Activated effector memory CD4-positive, alpha-beta T cell treated with anti-CD3 and anti-CD28 coated beads, Interleukin-2, amount 50 U/mL, for 16 hours (primary cell): ENCODE data around the gene SMARCA4.

ENCODE experiments used
- DNase-seq: peaks from one replicate; pipeline ENCODE4 v3.0.0-alpha.2; 2020

SMARCA4 gene

DNA sequence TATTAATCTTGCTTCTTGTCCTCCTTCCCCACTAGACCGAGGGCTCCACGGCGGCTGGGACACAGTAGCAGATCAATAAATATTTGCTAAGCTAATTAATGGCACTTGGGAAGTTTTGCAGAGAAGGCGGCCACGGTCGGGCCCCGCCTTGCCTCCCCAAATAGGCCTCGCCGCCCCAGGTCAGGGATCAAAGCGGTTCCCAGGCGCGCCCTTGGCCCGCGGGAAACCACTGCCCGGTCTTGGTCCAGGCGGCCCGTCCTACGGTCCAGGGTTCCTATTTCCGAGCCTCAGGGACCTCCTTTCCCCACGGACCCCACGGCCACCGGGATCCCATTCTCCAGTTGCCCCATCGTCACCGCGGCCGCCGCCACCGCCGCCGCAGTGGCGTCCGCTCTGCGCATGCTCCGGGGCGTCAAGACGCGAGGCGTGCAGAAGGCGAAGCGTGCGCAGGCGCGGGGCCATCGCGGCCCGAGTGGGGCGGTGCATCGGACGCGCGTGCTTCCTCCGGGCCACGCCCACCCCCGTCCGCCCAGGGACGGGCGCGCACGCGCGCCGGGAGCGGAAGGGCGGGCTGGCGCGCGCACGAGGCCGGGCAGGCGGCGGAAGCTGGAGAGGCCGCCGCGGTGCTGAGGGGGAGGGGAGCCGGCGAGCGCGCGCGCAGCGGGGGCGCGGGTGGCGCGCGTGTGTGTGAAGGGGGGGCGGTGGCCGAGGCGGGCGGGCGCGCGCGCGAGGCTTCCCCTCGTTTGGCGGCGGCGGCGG lies at the start of gene SMARCA4:
TSS of gene SMARCA4 (plus strand) at position 717 of the 759 bp plus-strand sequence. CDS start 23,122 bp downstream, outside the sequence.
- peak; percentile 99 for DNase-seq

DNA sequence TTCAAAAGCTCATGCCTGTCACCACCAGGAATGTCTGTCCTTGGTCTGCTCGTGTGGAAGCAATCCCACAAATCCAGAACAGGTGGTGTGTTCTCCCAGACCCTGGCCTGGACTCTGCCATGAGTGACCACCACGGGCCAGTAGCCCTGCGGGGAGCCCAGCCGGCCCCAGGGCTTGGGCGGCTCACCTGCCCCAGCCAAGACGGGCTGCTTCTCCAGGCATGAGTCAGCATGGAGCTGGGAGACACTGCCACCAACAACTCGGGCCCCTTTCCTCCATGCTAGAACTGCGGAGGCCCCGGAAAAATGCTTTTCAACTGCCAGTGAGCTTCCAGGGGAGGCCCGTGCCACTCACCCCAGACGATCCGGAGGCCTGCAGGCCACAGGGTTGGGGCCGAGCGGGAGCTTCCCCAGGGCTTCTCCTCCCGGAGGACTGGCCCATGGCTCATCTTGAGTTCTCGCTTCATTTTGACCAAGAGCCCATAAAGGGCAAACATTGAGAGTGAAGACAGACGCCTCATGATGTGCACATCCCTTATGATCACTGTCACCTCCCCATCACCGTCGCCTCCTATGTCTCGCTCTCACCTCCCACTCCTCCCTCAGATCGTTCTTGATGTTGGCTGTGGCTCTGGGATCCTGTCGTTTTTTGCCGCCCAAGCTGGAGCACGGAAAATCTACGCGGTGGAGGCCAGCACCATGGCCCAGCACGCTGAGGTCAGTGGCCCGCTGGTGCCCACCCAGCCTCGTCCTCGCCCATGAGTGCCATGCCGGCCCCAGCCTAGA lies 49.1 kb upstream of the SMARCA4 start:
- DNase-seq = no peak

DNA sequence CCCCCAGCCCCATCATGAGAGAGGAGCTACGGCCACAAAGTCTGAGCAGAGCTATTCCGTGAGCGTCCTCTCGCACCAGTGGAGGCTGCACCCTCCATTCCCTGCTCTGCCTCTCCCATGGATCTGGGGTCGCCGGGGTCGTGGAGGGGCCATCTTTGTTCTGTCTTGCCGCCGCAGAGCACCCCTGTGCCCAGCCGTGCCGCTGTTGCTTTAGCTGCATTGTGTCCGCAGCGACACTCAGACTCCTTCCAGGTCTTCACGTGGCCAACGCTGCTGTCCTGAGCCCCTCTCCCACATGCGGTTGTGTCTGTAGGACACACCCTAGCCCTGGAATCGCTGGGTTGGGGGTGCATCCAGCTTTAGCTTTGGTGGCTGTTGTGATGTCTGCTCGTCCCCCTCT lies 48.2 kb upstream of the SMARCA4 start:
- DNase-seq = no peak

DNA sequence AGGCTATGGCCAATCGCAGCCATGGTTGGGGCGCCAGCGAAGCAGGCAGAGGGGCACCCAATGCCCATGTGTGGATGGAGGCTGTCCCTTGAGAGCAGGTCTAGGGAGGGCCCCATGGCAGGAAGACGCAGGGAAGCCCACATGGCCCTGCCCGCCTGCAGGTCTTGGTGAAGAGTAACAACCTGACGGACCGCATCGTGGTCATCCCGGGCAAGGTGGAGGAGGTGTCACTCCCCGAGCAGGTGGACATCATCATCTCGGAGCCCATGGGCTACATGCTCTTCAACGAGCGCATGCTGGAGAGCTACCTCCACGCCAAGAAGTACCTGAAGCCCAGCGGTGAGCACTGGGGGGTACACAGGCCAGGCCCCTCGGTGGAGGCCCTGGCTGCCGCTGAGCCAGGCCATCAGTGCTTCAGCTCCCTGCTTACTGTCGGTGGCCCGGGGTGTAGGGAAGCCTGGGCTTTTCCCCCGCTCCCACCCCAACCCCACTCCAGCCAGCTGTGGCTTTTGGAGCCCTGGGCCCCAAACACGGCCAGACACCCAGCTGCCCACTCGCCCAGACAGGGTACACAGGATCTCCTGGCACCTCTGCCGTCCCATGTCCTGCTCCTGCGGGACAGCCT lies 47.0 kb upstream of the SMARCA4 start:
- no peak for DNase-seq

DNA sequence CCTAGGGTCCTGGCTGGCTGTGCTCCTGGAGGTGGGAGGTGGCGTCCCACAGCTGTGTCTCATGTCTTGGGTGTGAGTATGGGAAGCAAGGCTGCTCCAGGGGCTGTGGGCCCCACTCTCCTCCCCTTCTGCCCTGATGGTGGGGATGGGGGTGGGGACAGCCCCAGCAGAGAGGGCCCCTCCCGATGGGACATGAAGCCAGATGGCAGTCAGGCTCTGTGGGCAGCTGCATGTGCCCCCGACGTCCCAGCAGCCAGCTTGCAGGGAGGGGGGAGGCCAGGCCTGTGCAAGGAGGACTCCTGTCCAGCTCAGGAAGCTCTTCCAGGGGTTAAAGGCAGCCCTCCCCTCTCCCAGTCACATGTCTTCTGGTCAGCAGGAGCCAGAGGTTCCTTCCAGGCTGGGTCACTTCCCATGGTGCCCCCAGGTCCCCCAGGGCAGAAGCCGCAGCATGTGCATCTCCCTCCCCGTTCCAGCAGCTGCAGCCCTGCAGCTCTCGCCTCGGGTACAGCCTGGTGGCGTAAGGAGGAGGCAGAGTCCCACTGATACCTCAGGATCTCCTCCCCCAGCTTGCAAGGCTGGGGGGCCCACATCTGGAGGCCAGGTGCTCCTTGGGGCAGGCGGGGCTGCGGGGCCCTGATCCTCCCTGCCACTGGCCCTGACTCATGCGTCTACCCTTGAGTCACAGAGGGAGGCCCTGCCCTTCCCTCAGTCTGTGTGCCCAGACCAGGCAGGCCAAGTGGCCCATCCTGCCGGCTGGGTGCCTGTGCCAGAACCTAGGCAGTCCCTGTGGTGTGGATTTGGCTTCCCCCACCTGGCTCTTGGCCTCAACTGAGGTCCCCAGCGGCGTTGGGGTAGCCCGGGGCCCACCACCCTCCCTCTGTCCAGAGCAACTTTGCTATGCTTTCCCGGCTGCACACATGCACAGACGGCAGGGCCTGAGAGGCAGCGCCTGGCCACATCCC lies 45.4 kb upstream of the SMARCA4 start:
- no peak for DNase-seq

DNA sequence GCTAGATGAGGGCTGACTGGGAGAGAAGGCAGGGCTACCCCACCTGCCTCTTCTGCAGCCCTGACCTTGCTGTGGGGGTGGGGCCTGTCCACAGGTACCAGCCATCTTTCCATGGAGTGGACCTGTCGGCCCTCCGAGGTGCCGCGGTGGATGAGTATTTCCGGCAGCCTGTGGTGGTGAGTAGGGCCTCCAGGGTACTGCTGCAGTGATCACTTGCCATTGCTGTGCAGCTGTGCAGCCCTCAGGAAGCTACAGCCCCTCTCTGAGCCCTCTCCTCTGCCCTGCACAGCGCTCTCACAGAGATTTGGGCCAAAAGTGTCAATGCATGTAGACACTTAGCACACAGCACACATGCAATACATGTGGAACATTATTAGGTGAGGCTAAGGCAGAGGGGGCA lies 44.2 kb upstream of the SMARCA4 start:
- DNase-seq = no peak

DNA sequence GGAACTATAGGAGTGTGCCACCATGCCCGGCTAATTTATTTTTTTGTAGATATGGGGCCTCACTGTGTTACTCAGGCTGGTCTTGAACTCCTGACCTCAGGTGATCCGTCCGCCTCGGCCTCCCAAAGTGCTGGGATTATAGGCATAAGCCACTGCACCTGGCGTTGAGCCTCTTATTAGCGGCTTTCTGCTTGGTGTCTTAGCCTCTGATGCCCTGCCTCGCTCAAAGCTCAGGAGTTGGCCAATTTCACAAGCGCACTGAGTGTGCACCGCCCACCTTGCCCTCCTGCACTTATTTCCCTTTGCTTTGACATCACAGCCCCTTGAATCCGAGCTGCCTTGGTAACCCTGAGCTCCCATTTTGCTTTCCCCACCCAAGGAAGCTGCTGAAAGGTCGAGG lies 42.5 kb upstream of the SMARCA4 start:
- no peak for DNase-seq

DNA sequence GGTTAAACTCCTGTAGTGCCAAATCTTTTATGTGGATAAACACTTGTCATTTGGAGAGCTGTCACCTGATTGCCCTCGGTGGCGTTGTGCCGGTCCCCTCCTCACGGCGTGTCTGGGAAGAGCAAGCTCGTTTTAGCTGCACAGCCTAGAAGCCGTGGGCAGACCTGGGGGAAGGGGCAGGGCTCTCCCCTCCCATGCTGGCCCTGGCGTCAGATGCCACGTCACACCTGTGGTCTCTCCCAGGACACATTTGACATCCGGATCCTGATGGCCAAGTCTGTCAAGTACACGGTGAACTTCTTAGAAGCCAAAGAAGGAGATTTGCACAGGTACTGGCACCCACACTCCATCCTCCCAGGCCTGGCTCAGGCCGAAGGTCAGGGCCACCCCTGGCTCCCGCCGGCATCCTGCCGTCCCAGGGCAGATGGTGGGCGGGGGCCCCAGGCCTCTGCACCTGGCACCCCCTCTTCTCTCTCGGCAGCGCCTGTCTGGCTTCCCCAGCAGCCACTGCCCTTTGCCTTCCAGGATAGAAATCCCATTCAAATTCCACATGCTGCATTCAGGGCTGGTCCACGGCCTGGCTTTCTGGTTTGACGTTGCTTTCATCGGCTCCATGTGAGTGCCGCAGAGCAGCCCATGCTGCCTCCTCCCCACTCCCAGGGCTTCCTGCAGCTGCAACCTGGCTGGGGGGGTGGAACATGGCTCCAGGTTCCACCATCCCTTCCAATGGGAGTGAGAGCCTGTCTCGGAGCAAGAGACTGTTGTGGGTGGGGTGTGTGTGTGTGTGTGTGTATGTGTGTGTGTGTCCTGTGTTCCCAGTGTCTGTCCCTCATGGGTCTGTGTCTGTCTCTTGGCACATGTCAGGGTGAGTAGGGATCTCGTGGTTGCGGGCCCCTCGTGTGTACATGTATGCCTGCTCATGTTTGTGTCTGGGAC lies 41.2 kb upstream of the SMARCA4 start:
- DNase-seq = peak; percentile 53

DNA sequence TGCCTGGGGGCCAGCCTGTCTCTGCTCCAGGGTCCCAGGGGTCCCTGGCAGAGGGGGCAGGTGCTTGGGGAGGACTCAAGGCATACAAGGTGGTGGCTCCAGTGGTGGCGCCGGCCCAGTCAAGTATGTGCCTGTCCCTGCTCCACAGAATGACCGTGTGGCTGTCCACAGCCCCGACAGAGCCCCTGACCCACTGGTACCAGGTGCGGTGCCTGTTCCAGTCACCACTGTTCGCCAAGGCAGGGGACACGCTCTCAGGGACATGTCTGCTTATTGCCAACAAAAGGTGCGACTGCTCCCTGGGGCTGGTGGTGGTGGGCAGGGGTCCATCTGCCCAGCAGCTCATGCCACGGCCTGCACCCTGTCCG lies 40.6 kb upstream of the SMARCA4 start:
- DNase-seq = peak; percentile 60

DNA sequence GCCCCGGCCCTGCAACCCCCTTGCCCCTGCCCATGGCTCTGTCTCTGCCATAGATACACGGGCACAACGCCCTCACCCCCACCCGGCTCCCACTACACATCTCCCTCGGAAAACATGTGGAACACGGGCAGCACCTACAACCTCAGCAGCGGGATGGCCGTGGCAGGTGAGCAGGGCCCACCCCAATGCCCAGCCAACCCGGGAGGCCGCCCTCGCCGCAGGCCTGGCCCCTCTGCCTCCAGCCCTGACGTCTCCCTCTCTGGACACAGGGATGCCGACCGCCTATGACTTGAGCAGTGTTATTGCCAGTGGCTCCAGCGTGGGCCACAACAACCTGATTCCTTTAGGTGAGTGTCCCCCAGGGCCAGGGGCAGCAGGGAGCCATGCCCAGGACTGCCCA lies 40.0 kb upstream of the SMARCA4 start:
- peak; percentile 45 for DNase-seq

DNA sequence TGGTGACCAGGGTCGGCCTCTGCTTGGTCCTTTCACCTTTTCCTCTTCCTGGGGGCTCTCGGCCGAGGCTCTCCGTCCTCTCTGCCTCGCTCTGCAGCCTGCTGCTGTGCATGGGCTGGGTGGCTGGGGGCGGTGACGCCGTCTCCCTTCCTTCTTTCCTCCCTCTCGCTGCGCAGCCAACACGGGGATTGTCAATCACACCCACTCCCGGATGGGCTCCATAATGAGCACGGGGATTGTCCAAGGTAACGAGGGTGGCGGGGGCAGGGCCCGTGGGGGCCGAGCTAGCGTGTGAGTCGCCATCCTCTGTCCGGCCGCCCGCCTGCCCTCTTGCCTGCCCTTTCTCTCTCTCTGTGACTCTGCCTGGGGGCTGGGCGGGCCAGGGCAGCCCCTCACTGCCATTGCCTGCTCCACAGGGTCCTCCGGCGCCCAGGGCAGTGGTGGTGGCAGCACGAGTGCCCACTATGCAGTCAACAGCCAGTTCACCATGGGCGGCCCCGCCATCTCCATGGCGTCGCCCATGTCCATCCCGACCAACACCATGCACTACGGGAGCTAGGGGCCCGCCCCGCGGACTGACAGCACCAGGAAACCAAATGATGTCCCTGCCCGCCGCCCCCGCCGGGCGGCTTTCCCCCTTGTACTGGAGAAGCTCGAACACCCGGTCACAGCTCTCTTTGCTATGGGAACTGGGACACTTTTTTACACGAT lies 39.5 kb upstream of the SMARCA4 start:
- peak; percentile 59 for DNase-seq

DNA sequence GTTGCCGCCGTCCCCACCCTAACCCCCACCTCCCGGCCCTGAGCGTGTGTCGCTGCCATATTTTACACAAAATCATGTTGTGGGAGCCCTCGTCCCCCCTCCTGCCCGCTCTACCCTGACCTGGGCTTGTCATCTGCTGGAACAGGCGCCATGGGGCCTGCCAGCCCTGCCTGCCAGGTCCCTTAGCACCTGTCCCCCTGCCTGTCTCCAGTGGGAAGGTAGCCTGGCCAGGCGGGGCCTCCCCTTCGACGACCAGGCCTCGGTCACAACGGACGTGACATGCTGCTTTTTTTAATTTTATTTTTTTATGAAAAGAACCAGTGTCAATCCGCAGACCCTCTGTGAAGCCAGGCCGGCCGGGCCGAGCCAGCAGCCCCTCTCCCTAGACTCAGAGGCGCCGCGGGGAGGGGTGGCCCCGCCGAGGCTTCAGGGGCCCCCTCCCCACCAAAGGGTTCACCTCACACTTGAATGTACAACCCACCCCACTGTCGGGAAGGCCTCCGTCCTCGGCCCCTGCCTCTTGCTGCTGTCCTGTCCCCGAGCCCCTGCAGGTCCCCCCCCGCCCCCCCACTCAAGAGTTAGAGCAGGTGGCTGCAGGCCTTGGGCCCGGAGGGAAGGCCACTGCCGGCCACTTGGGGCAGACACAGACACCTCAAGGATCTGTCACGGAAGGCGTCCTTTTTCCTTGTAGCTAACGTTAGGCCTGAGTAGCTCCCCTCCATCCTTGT lies 38.8 kb upstream of the SMARCA4 start:
- no peak for DNase-seq

DNA sequence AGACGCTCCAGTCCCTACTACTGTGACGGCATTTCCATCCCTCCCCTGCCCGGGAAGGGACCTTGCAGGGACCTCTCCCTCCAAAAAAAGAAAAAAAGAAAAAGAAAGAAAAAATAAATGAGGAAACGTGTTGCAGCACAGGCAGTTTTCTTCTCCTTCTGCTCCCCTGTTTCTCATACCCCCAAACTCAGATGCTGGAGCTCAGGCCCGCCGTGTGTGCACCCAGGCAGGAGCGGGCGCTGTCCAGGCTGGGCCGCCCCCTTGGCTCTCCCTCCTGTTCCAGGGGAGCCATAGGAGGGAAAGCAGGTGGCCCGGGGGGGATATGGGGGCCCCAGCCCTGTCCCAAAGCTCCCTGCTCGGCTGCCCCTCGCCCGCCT lies 38.2 kb upstream of the SMARCA4 start:
- no peak for DNase-seq

DNA sequence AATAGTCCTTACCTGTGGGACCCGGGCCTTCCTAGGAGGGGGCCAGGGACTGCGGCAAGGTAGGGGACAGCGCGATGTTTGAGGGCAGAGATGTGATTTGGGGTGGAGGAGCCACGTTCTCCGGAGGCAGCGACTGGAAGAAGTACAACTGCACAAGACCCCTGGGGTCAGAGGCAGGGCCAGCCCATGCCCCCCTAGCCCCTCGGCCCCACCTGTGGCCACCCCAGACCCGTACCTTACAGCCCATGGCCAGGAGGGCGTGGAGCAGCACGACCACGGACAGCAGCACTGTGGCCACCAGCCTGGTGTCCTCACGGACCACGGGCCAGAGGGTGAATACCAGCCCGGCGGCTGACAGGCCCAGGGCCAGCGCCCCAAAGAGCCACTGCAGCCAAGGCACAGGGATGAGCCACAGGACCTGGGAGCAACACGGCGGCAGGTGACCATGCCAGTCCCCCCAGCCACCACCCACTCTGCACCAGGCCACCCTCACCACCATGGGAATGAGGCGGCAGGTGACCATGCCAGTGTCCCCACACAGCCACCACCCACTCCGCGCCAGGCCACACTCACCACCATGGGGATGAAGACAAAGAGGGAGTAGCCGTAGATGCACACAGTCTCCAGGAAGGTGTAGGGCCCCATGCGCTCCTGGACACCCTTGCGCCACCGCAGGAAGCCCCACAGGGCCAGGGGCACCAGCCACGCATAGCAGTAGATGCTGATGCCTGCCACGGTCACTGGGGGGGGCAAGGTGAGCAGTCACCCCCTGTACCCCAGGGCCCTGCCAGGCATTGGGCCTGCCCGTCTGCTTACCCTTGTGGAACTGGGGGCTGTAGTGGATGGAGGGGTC lies 37.3 kb upstream of the SMARCA4 start:
- DNase-seq = no peak

DNA sequence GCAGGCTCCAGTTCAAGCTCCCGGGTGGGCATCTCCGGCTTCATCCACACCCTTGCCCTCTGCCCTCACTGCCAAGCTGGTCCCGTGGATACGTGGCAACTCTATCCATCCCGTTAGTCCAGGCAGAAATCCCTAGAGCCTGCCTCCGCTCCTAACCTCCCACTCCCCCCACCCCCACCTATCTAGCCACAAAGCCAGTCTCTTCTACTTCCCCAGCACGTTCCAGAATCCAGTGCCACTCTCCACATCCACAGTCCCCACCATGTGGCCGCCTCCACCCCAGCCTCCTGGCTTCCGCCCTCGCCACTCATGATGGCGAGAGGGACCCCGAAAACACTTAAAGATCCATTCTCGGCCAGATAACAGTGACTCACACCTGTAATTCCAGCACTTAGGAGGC lies 36.2 kb upstream of the SMARCA4 start:
- no peak for DNase-seq

DNA sequence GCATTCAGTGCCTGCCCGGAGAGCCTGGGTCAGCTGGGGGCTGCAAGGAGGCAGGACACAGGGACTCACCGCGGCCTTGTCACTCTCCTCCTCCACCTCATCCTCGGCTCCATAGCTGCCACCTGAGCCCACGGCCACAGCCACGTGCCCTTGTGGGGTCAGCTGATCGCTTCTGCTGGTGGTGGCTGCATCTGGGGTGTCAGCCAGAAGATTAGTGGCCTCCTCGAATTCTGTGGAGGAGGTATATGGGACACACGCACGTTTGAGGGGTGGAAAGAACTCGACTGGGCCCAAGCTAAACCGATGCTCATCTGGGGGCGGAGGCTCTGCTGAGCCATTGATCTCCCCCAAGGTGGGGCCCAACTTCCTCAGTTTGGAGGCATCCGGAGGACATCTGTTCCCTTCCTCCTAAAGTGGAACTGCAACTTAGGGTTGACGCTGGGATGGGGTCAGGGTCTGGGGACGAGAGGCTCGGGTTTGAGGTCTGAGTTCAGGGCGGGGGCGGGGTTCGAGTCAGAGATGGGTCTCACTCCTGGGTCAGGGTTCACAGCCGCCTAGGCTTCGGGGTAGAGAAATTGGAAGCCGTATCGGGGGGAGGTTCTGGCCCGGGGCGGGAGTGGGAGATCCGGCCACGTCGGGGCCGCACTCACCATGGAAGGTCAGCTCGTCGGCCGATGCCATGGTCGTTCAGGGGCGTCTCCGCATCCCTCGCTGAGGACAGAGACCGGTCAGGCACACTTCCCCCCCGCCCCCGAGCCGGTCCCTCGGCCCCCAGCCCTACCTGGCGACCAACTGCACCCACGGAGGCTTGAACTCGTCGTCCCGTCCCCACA lies 32.9 kb upstream of the SMARCA4 start:
- no peak for DNase-seq

DNA sequence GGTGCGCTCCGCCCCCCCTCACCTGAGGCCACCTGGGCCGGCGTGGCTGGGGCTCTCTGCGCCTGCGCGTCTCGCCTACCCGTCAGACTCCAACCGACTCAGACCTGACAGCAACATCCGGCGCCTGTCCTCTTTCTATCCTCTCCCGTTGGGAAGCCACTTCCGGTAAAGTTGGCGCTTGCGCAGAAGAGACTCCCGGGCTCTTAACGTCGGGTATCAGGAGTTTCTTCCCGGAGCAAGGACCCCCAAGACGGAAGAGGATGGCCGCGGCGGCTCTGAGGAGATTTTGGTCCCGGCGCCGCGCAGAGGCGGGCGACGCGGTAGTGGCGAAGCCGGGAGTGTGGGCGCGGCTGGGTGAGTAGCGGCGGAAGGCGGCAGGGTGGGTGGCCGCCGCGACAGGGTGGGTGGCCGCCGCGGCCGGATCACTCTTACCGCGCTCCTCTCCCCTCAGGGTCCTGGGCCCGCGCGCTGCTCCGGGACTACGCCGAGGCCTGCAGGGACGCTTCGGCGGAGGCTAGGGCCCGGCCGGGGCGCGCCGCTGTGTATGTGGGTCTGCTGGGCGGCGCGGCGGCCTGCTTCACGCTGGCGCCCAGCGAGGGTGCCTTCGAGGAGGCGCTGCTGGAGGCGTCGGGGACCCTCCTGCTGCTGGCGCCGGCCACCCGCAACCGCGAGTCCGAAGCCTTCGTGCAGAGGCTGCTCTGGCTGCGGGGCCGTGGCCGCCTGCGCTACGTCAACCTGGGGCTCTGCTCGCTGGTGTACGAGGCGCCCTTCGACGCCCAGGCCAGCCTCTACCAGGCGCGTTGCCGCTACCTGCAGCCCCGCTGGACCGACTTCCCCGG lies 32.0 kb upstream of the SMARCA4 start, which contains the start of the genes TIMM29 and YIPF2:
TSS of gene TIMM29 (plus strand) at position 249 of the 839 bp plus-strand sequence. CDS start at position 261, 12 bp downstream.
TSS of gene YIPF2 (minus strand) at position 77 of the 839 bp plus-strand sequence. CDS start 229 bp downstream, outside the sequence.
- DNase-seq = peak; percentile 97
